GM21390 (cell line): Measurements from ENCODE around the gene DIAPH3.
"Not testable (repeated sequence)": the region's sequence is repeated elsewhere in the genome, so short reads cannot be mapped to it uniquely, and the experiment has no call there.

ENCODE experiments used
- ATAC-seq: cut with Tn5 transposase; IDR thresholded peaks from one replicate; pipeline ENCODE4 v1.9.1; 2021; ENCODE audit not compliant: unreplicated experiment

DIAPH3 gene

DNA sequence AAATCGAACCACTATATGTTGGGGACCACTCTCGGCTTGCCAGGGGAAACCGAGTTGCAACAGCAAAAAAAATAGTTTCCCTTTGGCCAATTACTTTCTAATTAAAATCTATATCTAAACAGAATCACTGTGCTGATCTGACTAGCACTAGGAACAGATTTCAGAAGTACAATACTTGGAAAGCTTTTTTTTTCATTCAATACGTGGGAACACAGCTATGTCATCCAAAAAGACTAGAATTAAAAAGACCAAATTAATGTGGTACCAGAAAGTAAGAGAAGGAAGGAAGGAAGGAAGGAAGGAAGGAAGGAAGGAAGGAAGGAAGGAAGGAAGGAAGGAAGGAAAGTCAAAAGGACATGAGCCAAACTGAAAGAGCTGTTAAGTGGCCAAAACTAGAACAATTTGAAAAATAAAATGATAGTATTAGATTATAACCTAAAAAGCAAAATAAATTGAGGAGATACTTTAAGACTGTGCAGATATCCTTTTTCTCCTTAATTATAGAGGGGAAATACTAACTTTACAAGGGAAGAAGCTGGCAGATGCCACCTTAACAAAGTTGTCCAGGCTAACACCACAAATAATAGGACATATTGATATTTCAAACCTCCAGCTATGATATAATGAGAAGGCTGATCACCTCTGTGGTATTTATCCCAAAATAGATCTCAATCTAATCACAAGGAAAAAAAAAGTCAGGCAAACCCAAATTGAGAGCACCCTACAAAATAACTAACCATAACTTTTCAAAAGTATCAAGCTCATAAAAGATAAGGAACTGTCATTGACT lies 63.9 kb downstream of the DIAPH3 start:
- no peak for ATAC-seq

DNA sequence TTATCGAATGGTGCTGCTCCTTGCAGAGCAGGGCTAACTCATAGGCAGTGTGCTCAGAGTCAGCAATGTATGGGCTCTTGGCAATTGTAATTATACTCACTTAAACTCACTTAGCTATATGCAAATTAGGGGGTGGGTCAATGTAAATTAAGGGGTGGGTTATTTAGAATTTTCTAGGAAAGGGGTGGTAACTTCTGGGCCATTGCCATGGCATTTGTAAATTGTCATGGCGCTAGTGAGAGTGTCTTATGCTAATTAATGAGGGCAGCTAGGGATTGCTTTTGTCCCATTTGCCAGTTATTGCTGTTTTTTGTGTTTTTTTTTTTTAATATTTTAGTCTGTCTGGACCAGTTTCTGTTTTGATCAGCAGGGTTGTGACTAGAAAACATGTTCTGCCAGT lies 68.4 kb downstream of the DIAPH3 start:
- ATAC-seq = no peak

DNA sequence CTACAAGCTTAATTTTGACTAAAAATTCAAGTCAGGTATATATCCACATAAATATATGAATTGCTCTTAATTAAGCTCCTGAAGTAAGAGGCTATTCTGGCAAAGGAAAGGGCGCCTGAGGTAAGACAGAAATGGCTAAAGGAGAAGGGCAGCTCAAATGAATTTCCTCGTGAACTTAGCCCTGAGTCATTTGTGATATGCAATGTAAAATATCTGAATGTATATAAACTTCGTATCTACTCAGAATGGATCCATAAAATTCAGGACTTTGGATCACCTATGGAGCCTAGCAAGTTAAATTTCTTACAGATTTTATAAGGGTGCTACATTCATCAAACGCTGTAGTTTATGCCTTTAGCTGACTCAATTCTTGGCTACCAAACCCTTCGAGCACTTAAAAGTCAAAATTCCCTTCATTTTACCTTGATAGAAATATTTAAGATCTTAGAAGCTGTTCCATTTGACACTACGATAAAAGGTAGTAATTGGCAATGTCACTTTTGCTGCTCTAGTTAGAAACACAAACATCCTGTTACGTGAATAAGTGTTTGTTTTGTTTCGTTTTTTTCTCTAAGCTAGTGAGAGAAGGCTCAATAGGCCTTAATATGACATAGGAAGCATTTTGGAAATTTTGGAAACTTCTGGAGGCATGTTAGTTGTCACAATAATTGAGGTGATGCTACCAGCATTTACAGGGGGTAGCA lies 69.2 kb downstream of the DIAPH3 start:
- no peak for ATAC-seq

DNA sequence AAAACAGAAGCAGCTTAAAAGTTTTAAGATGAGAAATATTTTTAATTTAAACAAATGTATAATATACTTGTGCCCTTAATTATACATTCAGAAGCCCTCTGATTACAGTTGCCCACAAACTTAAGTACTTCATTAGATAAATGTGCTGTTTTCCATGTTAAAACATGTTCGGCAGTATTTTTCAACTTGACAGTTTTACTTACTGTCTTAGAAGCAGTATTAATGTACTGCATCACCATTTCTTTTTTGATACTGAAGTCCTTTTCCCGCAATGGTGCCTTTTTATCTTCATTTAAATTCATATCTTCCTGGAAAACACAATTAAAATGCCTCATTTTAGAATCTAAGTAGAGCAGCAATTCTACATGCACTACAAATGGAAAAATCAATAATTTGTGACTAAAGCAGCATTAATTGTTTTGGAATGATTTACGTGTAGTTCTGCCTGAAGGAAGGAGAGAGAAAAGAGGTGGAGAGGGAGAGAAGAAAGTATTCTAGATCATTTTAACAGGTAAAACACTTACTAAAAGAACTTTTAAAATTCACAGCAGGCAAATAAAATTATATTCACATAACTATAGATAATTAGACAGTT lies 70.2 kb downstream of the DIAPH3 start:
- no peak for ATAC-seq

DNA sequence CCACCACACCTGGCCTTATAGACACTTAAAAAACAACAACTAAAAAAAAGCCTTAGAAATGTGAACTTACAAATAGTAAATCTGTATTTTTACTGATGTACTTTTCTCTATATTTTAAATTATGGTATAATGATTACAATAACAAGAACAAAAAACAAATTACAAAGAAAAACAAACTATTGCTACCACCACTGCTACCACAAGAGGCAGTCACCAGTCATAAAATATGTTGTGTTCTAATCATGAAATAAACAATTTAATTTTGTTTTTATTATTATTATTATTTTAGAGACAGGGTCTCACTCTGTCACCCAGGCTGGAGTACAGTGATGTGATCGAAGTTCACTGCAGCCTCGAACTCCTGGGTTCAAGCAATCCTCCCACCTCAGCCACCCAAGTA lies 72.2 kb downstream of the DIAPH3 start:
- no peak for ATAC-seq

DNA sequence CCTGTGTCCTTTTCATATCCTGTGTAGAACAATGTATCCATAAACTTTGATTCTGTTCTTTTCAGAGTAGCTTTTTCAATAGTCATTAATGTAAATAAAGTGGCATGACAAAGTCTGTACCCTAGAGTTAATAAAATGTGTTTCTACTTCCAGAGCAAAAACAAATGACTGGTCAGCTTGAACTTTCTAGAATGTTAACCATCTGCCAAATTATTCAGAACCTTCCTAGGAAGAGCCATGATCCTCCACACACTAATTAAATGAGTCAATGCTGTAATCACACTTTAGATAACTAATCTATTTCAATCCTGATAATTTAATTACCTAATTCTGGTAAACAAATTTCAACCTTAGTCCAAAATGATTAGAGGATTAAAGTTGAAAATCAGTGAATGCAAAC lies 73.2 kb downstream of the DIAPH3 start:
- ATAC-seq = no peak

DNA sequence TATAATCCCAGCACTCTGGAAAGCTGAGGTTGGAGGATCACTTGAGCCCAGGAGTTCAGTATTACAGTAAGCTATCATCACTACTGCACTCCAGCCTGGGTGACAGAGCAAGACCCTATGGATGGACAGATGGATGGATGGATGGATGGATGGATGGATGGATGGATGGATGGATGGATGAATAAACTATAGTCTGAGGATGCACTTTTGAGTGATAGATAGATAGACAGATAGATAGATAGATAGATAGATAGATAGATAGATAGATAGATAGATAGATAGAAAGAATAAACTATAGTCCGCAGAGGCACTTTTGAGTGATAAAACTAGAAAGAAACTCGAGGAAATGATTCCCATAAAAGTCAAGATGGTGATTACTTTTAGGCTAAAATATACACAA lies 79.9 kb downstream of the DIAPH3 start:
- not testable (repeated sequence) for ATAC-seq

DNA sequence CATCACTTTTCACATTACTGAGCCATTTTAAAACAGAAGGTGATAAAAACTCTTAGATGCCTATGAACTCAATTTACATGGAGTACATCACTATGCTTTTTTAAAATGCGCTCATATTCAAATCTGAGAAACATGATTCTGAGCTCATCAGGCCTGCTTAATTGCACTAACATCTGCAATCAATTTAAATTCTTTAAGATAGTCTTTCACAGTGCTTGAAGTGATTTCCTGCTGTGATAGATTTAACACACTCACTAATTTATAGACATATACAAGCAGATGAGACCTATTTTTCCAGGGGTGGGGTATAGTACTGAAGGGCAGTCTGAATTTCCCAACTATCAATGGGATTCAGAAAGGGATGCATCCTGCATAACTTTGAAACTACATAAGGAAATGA lies 82.9 kb downstream of the DIAPH3 start:
- no peak for ATAC-seq

DNA sequence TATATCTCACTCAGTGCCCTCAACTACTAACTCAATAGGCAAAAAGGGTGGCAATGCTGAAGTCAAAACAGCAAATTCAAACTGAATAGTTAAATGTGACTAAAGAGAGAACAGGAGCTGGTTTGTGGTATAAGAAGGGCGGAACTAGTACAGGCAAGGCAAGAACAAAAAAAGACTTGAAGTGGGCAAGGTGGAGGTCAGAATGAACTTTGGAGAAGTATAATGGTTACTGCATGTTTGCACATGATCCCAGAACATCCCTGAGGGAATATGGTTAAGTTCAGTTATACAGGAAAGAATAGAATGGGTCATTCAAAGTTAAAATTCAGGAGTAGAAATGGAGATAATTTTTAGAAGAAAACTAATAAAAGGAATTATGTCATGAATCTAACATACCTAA lies 85.5 kb downstream of the DIAPH3 start:
- ATAC-seq = no peak

DNA sequence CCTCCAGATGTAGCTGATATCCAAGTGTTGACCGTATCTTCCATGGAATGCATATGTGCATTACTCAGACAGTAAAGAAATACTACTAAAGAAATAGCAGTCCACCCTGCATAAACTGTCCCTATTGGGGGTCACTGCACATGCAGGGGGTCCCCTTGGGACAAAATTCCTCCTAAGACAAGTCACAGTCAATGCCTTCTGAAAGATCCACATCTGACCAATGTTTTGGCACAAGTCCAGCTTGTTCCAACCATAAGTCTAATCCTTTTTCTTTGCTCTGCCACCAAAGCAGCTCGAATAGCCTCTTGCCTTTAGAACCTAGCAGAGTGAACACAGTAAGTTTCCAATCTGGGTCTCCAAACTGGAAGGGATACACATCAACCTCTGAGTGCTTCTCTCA lies 87.9 kb downstream of the DIAPH3 start:
- ATAC-seq = no peak

DNA sequence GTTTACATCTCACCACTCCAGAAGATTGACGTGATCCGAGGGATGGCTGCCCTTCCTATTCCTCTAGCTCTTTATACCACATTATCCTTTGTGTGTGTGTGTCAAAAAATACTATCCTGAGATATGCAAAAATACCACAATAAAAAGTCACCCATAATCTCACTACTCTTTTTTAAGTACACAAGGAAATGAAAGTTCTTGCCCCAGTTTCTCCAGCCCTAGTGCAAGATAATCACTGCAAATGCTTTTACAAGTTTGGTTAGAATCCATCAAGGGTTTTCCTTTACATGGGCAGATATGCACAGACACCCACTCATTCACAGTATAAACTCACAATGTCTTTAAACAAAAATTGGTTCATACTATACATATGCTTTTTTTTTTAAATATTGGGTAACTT lies 89.3 kb downstream of the DIAPH3 start:
- ATAC-seq = peak; percentile 75

DNA sequence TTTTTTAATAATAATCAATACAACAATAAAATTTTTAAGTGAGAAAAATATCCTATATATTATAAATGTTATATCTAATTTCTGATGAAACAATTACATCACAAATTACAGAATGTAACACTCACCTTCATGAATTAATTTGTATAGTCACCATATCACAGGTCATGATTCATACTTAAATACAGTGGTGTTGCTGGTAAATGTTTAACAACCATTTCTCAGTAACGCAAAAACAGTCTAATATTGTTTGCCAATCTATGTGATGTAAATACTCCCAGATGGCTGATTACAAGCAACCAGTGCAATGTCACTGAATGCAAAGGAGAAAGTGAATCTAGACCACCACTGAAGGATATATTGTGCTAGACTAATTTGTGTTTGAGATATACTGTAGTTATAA lies 97.5 kb downstream of the DIAPH3 start:
- no peak for ATAC-seq

DNA sequence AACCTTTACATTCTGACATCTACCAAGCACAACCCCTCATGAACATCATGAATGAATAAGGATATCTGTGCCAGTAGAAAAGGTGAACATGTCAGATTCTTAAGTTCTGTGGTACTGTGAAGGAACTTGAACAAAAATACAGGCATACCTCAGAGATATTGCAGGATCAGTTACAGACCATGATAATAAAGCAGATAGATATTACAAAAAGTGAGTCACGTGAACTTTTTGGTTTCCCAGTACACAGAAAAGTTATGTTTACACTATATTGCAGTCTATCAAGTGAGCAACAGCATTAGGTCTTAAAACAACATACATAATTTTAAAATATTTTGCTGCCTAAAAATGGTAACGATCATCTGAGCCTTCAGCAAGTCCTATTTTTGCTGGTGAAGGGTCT lies 101.2 kb downstream of the DIAPH3 start:
- no peak for ATAC-seq

DNA sequence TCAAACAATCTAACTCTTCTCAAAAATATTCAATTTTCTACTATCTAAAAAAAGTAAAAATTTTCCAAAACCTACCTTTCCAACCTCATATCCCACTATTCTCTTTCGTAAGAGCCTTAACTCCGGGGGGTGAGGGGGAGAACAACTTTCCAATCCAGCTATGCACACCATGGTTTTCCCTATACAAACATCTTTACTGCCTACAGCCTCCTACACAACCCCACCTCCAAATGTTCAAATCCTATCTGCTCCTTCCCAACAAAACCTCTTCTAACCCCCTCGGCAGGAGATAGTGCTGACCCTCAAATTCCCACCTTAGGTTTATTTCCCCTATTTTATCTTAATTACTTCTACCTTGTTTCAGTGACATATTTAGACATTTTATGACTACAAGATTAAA lies 102.0 kb downstream of the DIAPH3 start:
- ATAC-seq = no peak

DNA sequence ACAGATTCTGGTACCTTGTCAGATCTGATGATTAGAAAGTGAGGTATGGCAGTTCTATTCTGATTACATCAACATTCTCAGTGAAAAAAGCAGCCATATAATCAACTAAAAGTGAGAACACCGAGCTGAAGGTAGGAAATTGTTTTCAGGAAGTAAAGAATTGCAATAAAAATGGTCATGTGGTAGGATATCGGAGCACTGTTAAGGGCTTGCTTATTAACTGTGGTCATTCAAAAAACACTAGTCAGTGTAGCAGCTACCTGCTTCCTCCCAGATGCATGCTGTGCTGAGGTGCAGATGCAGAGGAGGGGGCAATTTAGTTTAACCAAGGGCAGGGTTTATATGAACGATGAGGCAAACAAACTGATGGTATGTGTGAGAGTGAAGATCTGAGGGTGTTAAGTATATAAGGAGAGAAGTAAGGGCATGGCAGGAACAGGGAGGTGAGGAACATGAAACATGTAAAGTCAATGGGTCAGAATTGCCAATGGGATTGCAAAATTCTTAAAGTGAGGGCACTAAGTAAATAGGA lies 111.9 kb downstream of the DIAPH3 start:
- no peak for ATAC-seq

DNA sequence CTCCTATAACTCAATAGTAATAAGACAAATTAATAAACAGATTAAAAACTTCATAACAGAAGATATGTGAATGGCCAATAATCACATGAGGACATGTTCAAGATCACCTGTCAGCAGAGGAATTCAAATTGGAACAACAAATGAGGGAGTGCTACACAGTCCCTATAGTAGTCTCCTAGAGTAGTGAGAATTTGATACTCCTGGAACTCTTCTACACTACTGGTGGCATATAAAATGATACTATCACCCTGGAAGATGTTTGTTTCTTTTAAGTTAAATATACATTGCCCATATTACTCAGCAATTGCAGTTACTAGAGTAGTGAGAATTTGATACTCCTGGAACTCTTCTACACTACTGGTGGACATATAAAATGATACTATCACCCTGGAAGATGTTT lies 115.4 kb downstream of the DIAPH3 start:
- ATAC-seq = not testable (repeated sequence)

DNA sequence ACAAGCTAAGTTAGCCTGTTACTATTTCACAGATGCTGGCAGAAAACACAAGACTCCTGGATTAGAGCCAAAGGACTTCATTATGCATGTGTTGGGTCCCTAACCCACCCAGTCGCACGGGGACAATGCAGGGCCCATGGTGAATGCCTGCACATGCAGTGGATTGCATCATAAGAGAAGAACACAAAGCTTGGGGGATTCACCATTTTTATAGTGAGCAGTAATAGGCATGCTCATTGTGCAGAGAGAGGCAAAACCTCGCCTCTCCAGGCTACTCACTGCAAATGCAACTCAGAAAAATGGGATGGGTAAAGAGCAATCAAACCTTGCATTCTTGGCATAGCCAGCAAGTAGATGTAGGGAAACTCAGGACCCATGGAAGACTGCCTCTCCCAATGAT lies 115.8 kb downstream of the DIAPH3 start:
- ATAC-seq = no peak

DNA sequence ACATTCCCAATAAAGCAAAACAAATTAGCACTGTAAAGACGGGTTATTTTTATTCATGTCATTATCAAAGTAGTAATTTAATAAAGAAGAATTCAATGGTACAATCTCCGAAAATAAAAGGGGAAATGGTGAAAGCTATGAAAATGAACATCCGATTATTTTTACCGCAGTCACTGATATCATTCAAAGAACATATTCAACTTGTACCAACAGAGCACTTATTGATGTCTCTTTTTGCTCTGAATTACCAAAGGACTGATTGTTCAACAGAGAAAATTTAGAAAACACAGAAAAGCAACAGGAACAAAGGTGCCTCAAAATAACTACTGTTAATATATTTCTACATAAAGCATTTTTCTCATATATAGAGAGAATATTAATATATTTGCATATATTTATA lies 119.4 kb downstream of the DIAPH3 start:
- ATAC-seq = no peak

DNA sequence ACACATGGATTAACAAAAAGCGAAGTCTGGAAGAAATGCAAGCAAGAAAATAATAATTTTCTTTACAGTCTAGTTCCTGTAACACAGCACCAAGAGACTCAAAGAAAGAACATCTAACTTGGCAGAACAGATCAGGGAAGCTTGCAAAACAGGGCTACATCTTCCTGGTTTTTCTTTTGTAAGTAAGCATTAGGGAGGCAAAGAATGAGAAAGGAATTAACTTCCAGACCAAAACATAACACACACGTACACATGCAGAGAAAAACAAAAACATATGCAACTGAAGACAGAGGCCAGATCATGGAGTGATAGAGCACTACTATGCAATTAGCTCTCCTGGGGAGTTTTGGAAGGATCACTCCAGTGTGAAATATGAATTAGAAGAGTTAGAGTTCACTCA lies 120.5 kb downstream of the DIAPH3 start:
- no peak for ATAC-seq

DNA sequence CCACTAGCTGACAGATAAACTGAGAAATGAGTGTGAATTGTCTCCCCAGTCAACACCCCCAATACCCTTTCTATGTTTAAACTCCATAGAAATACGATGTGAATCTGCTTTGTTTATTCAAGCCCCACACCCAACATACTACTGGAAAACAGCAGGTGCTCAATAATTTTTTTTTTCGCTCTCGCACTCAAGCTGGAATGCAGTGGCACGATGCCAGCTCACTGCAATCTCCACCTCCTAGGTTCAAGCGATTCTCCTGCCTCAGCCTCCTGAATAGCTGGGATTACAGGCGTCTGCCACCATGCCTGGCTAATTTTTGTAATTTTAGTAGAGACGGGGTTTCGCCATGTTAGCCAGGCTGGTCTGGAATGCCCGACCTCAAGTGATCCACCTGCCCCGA lies 123.1 kb downstream of the DIAPH3 start:
- not testable (repeated sequence) for ATAC-seq

DNA sequence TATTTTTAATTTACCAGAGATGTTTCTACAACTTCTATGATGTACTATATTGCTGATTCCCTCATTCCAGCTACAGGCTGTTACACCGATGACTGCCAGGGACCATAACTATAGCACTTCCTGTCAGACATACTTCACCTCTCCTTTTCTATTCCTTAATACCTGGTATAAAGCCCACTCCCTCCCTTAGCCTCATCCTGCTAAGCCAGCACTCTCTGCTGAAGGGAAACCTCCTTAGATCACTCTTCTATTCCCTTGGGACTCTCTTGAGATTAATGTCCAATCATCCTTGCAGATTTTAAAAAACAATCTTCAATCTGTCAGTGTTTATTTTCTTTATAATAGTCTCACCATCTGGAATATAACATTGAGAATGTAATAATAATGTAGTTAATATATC lies 127.9 kb downstream of the DIAPH3 start:
- ATAC-seq = no peak

DNA sequence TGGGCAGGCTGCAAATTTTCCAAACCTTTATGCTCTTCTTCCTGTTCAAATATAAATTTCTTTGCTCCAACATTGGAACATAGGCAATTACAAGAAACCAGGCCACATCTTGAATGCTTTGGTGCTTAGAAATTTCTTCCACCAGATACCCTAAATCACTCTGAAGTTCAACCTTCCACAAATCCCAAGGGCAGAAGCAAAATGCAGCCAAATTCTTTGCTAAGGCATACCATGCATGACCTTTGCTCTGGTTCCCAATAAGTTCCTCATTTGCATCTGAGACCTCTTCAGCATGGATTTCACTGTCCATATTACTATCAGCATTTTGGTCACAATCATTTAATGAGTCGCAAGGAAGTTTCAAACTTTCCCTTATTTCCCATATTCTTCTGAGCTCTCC lies 130.9 kb downstream of the DIAPH3 start:
- no peak for ATAC-seq
